ENCODE results near the gene LRPAP1.

- no peak for TF ChIP-seq SIN3A (IDR thresholded peaks at IDR 0.05; ENCODE audit: low read depth)
- no peak for TF ChIP-seq EGR1 (IDR thresholded peaks at IDR 0.05; ENCODE audit: low read depth)
- TF ChIP-seq MAX (IDR thresholded peaks at IDR 0.05): no peak
- no peak for TF ChIP-seq CTCF (IDR thresholded peaks at IDR 0.05 in 2 of 3, conservative IDR thresholded peaks at IDR 0.05 in 1 of 3; ENCODE audit: borderline replicate concordance in 1 of 3, insufficient read depth in 1 of 3, low read depth in 2 of 3, low read length in 2 of 3)
- no peak for TF ChIP-seq CBX3 (IDR thresholded peaks at IDR 0.05; ENCODE audit: low read depth)
- TF ChIP-seq POLR2A (IDR thresholded peaks at IDR 0.05; ENCODE audit: borderline replicate concordance, extremely low read depth, insufficient read depth, insufficient read length): no peak
- no peak for TF ChIP-seq POLR2AphosphoS5 (IDR thresholded peaks at IDR 0.05; ENCODE audit: low read depth, low read length)
- no peak for TF ChIP-seq ZNF274 (IDR thresholded peaks at IDR 0.05; ENCODE audit: low read depth, low read length)
- TF ChIP-seq EZH2 (IDR thresholded peaks at IDR 0.05): no peak
- no peak for TF ChIP-seq RAD21 (IDR thresholded peaks at IDR 0.05; ENCODE audit: low read depth)
These were observed 69.3 kb downstream of the LRPAP1 start, which contains the start of gene DOK7 for GRCh38 chr4:3462790-3463415.

Data from HCT116 (cell line).